ENCODE data around the gene DIP2A. TPM values are rescaled to one million over a fixed set of nuclear protein-coding genes. Genes with fewer than 3 reads are reported as not detected.
A peak's percentile ranks its signal among the peaks of the same experiment; 100 is the strongest.

The DIP2A gene
- polyA plus RNA-seq, 1 donor from 2014 or later, result 45.0 TPM

DNA sequence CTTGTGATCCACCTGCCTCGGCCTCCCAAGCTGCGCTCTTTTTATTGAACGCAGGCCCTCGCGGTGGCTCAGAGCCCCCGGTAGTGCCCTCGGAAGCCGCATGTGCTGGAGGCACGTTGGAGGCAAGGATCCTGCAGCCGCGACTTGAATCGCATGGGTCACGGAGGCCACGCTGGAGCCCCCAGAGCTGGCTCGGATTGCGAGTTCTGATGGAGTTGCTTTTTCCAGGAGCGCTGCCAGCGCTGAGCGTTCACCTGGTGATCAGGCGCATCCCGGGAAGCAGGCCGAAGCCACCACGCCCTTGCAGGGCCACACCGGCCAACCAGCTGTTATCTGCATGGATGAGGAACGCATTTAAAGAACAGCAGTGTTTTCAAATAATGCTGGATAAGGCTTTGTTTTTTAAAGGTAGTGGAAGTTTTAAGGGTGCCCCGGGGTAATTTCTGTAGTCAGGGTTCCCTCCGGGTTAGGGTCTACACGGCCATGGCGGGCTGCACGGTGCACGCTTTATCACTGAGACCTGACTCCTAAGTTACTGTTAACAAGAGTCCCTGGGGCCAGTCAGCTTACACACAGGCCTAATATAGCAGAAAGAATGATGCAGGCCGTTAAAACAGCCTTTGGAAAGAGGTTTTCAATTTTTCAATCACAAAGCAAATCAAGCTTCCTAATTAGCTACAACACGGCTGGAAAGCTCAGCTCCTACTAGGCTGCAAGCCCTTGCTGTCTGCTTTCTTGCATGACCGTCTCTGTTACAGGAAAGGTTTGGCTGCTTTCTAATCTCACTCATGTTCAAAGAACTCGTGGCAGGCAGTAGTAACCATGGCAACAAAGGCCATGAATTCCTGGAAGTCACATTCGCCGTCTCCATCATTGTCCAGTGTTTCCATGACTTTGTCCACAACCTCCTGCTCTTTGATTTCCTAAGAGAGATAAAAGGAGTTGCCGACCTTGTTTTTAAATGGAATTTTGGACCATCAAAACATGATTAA, 140.2 kb downstream of the DIP2A start:
- H3K9me2 ChIP-seq (ENCODE audit: insufficient read depth, low read length), result no peaks in the 10 kb centered on the region
- no peaks in the 10 kb centered on the region for H3K36me3 ChIP-seq (ENCODE audit: insufficient read depth, low read length)
- TF ChIP-seq MXI1 (conservative IDR thresholded peaks at IDR 0.05; ENCODE audit: poor library complexity, severe bottlenecking), result peak; percentile 83
- TF ChIP-seq RAD21 (conservative IDR thresholded peaks at IDR 0.05), result no peak
- TF ChIP-seq POLR2AphosphoS5 (IDR thresholded peaks at IDR 0.05), result peak; percentile 42
- TF ChIP-seq EP300 (conservative IDR thresholded peaks at IDR 0.05; ENCODE audit: poor library complexity, severe bottlenecking), result peak; percentile 26
- no peaks in the 10 kb centered on the region for H3K27me3 ChIP-seq (ENCODE audit: insufficient read depth, low read depth, low read length)
- peak overlapping the region; percentile 26 for H3K4me3 ChIP-seq (ENCODE audit: low read length)
- H3K9ac ChIP-seq (ENCODE audit: low read length), result peak overlapping the region; percentile 38
- H3K4me2 ChIP-seq (ENCODE audit: low read length), result peak overlapping the region; percentile 16
- no peaks in the 10 kb centered on the region for H3F3A ChIP-seq (ENCODE audit: insufficient read depth, low read length, poor library complexity, severe bottlenecking)
- no peak overlapping the region for H2AFZ ChIP-seq (ENCODE audit: low read depth, low read length)
- H3K9me3 ChIP-seq (ENCODE audit: low read length), result no peaks in the 10 kb centered on the region
- H4K20me1 ChIP-seq (ENCODE audit: insufficient read depth), result no peaks in the 10 kb centered on the region
- peak overlapping the region; percentile 61 for H3K27ac ChIP-seq (ENCODE audit: low read length)
- no peaks in the 10 kb centered on the region for H3K79me2 ChIP-seq (replicated peaks; ENCODE audit: insufficient read depth, low read length)

DNA sequence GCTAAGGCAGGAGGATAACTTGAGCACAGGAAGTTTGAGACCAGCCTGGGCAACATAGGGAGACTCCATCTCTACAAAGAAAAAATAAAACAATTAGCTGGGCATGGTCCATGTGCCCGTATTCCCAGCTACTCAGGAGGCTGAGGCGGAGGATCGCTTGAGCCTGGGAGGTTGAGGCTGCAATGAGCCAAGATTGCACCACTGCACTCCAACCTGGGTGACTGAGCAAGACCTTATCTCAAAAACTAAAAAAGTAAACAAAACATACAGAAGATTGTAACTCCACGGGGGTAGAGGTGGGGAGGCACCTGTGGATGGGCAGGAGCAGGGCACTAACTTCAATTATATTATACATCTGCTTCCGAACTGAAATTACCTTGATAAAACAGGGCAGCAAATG, 141.6 kb downstream of the DIP2A start:
- Histone ChIP-seq H2AFZ (ENCODE audit: low read depth, low read length) (no peak overlapping the region), H3K9ac (ENCODE audit: low read length) (no peak overlapping the region), H3F3A (ENCODE audit: insufficient read depth, low read length, poor library complexity, severe bottlenecking) (no peaks in the 10 kb centered on the region), H3K4me3 (ENCODE audit: low read length) (no peak overlapping the region), H3K79me2 (replicated peaks; ENCODE audit: insufficient read depth, low read length) (no peaks in the 10 kb centered on the region), H4K20me1 (ENCODE audit: insufficient read depth) (no peaks in the 10 kb centered on the region), H3K27me3 (ENCODE audit: insufficient read depth, low read depth, low read length) (no peaks in the 10 kb centered on the region), H3K9me3 (ENCODE audit: low read length) (no peaks in the 10 kb centered on the region), H3K36me3 (ENCODE audit: insufficient read depth, low read length) (no peaks in the 10 kb centered on the region), H3K4me2 (ENCODE audit: low read length) (no peak overlapping the region), H3K9me2 (ENCODE audit: insufficient read depth, low read length) (no peaks in the 10 kb centered on the region), H3K27ac (ENCODE audit: low read length) (no peak overlapping the region)
- TF ChIP-seq CTCF (IDR thresholded peaks at IDR 0.05; ENCODE audit: poor library complexity, severe bottlenecking) (no peak), EZH2 (IDR thresholded peaks at IDR 0.05; ENCODE audit: borderline replicate concordance, insufficient read depth, low read length, poor library complexity, severe bottlenecking) (no peak), MXI1 (conservative IDR thresholded peaks at IDR 0.05; ENCODE audit: poor library complexity, severe bottlenecking) (no peak), TAF1 (IDR thresholded peaks at IDR 0.05; ENCODE audit: low read depth) (no peak), RAD21 (conservative IDR thresholded peaks at IDR 0.05) (no peak), EP300 (conservative IDR thresholded peaks at IDR 0.05; ENCODE audit: poor library complexity, severe bottlenecking) (no peak), SMC3 (conservative IDR thresholded peaks at IDR 0.05; ENCODE audit: poor library complexity) (no peak), POLR2AphosphoS5 (IDR thresholded peaks at IDR 0.05) (no peak)
- TF ChIP-seq, protein P1, sequence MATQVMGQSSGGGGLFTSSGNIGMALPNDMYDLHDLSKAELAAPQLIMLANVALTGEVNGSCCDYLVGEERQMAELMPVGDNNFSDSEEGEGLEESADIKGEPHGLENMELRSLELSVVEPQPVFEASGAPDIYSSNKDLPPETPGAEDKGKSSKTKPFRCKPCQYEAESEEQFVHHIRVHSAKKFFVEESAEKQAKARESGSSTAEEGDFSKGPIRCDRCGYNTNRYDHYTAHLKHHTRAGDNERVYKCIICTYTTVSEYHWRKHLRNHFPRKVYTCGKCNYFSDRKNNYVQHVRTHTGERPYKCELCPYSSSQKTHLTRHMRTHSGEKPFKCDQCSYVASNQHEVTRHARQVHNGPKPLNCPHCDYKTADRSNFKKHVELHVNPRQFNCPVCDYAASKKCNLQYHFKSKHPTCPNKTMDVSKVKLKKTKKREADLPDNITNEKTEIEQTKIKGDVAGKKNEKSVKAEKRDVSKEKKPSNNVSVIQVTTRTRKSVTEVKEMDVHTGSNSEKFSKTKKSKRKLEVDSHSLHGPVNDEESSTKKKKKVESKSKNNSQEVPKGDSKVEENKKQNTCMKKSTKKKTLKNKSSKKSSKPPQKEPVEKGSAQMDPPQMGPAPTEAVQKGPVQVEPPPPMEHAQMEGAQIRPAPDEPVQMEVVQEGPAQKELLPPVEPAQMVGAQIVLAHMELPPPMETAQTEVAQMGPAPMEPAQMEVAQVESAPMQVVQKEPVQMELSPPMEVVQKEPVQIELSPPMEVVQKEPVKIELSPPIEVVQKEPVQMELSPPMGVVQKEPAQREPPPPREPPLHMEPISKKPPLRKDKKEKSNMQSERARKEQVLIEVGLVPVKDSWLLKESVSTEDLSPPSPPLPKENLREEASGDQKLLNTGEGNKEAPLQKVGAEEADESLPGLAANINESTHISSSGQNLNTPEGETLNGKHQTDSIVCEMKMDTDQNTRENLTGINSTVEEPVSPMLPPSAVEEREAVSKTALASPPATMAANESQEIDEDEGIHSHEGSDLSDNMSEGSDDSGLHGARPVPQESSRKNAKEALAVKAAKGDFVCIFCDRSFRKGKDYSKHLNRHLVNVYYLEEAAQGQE (IDR thresholded peaks at IDR 0.05; ENCODE audit: borderline replicate concordance), result no peak
